Smooth muscle cell (in vitro differentiated cells): ENCODE results near the gene FSHR. TPM values are rescaled to one million over a fixed set of nuclear protein-coding genes. Genes with fewer than 3 reads are reported as not detected.

Experiments
- DNase-seq: peaks from one replicate; lab custom pipeline; 2025; ENCODE audit not compliant: unreplicated experiment; lab: John Stamatoyannopoulos, UW
- H2AFZ ChIP-seq: fragments of 200-600 bp; sonication (generic); 2 replicates; pipeline ENCODE4 v1.6.0; 2016; ENCODE audit warnings: antibody characterized with exemption, low read depth, mild to moderate bottlenecking
- H3F3A ChIP-seq: fragments of 200-600 bp; sonication (generic); 2 replicates; pipeline ENCODE4 v1.6.0; 2017; ENCODE audit warnings: antibody characterized with exemption, low read depth
- H3K27ac ChIP-seq: fragments of 200-600 bp; sonication (generic); 2 replicates; pipeline ENCODE4 v1.5.1; 2016; ENCODE audit warnings: low read depth, mild to moderate bottlenecking
- H3K27me3 ChIP-seq: fragments of 200-600 bp; sonication (generic); 2 replicates; pipeline ENCODE4 v1.6.1; 2016; ENCODE audit warnings: low read depth, mild to moderate bottlenecking
- H3K36me3 ChIP-seq: fragments of 200-600 bp; sonication (generic); 2 replicates; pipeline ENCODE4 v1.5.1; 2016; ENCODE audit warnings: low read depth
- H3K4me1 ChIP-seq: fragments of 200-600 bp; sonication (generic); 2 replicates; pipeline ENCODE4 v1.5.1; 2016; ENCODE audit warnings: low read depth
- H3K4me2 ChIP-seq: fragments of 200-600 bp; sonication (generic); 2 replicates; pipeline ENCODE4 v1.6.0; 2016; ENCODE audit warnings: mild to moderate bottlenecking
- H3K4me3 ChIP-seq: fragments of 200-600 bp; sonication (generic); 2 replicates; pipeline ENCODE4 v1.5.1; 2016; ENCODE audit warnings: mild to moderate bottlenecking
- H3K79me2 ChIP-seq: fragments of 200-600 bp; sonication (generic); 2 replicates; pipeline ENCODE4 v1.6.0; 2016; ENCODE audit warnings: low read depth, mild to moderate bottlenecking
- H3K9ac ChIP-seq: fragments of 200-600 bp; sonication (generic); 2 replicates; pipeline ENCODE4 v1.6.0; 2016; ENCODE audit warnings: low read depth
- H3K9me3 ChIP-seq: fragments of 200-600 bp; sonication (generic); replicated peaks from 2 replicates; pipeline ENCODE4 v1.5.1; 2016; ENCODE audit warnings: low read depth
- H4K20me1 ChIP-seq: fragments of 200-600 bp; sonication (generic); 2 replicates; pipeline ENCODE4 v1.6.0; 2016; ENCODE audit warnings: low read depth
- CTCF ChIP-seq: fragments of 200-600 bp; sonication (generic); IDR thresholded peaks from 2 replicates; pipeline ENCODE4 v1.5.1; 2017; ENCODE audit warnings: borderline replicate concordance, mild to moderate bottlenecking, antibody characterized with exemption; ENCODE audit not compliant: insufficient read depth, poor library complexity, severe bottlenecking
- WGBS: methylation state at CpG from one replicate; pipeline ENCODE4 v1.1.7; 2016; ENCODE audit warnings: low lambda C conversion rate; 5-methylcytosine and 5-hydroxymethylcytosine counted together
- polyA plus RNA-seq: library from polyadenylated mRNA; unstranded; fragments of >200 nt; fragmentation: Nextera tagmentation; extraction: Ambion mirVana; gene quantifications from 2 replicates; pipeline ENCODE4 v1.2.1, GENCODE V29; 2016
- total RNA-seq: library from RNA; depleted of rRNA; stranded (reverse); fragments of >200 nt; gene quantifications from 2 replicates; pipeline ENCODE4 v1.2.3, GENCODE V29; 2014

The FSHR gene
- total and polyA plus RNA-seq, 2 experiments from 2014 or later: not detected

- 47% methylated on average over 1 of the region's 1 CpG for WGBS
- no peaks in the 10 kb centered on the region for H3F3A ChIP-seq
- H3K27me3 ChIP-seq: no peaks in the 10 kb centered on the region
- no peak overlapping the region for H3K9ac ChIP-seq
- no peaks in the 10 kb centered on the region for H4K20me1 ChIP-seq
- no peak for TF ChIP-seq CTCF
- no peak overlapping the region for H2AFZ ChIP-seq
- no peak overlapping the region for H3K4me3 ChIP-seq
- no peaks in the 10 kb centered on the region for H3K4me1 ChIP-seq
- no peaks in the 10 kb centered on the region for H3K36me3 ChIP-seq
- no peaks in the 10 kb centered on the region for H3K9me3 ChIP-seq
- no peak overlapping the region for H3K27ac ChIP-seq
- H3K4me2 ChIP-seq: no peak overlapping the region
- DNase-seq: no peak
- no peaks in the 10 kb centered on the region for H3K79me2 ChIP-seq
Observed at GRCh38 chr2:49032126-49032525, 122.2 kb downstream of the FSHR start.

- Histone ChIP-seq H3K4me2 (no peak overlapping the region), H3K27ac (no peak overlapping the region), H3K36me3 (no peaks in the 10 kb centered on the region), H3F3A (no peaks in the 10 kb centered on the region), H2AFZ (no peak overlapping the region), H3K9ac (no peak overlapping the region), H3K4me1 (no peaks in the 10 kb centered on the region), H3K4me3 (no peak overlapping the region), H3K9me3 (no peaks in the 10 kb centered on the region), H3K79me2 (no peaks in the 10 kb centered on the region), H3K27me3 (no peaks in the 10 kb centered on the region), H4K20me1 (no peaks in the 10 kb centered on the region)
- TF ChIP-seq CTCF: no peak
- 75% methylated on average over 1 of the region's 1 CpG for WGBS
- DNase-seq: no peak
Observed at GRCh38 chr2:49029406-49029805, 124.9 kb downstream of the FSHR start.

DNA sequence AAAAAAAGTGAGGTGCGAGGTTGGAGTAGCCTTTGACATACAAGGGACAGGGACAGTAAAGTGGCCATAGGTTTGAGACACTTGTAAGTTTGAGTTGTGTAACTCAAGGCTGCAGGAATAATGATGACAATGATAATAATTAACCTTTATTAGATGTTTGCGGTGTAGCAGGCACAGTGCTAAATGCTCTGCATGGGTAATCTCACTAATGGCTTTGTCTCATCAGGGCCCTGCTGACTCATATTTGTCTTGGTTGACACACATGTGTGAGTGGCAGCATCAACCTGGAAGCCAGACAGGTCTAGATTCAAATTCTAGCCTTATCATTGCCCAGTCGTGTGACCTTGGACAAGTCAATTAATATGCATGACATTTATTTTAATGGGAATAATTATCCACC is 126.2 kb downstream of the FSHR start:
- Histone ChIP-seq H3K27me3 (no peaks in the 10 kb centered on the region), H3K4me1 (no peaks in the 10 kb centered on the region), H3K4me2 (no peak overlapping the region), H3K9me3 (no peaks in the 10 kb centered on the region), H3K36me3 (no peaks in the 10 kb centered on the region), H3K9ac (no peak overlapping the region), H3K27ac (no peak overlapping the region), H3F3A (no peaks in the 10 kb centered on the region), H3K79me2 (no peaks in the 10 kb centered on the region), H4K20me1 (no peaks in the 10 kb centered on the region), H3K4me3 (no peak overlapping the region), H2AFZ (no peak overlapping the region)
- no peak for TF ChIP-seq CTCF
- 87% methylated on average over 3 of the region's 3 CpGs for WGBS
- no peak for DNase-seq

GRCh38 chr2:49026706-49027105 is 127.6 kb downstream of the FSHR start:
- Histone ChIP-seq H3K9me3 (no peaks in the 10 kb centered on the region), H4K20me1 (no peaks in the 10 kb centered on the region), H3K4me3 (no peak overlapping the region), H2AFZ (no peak overlapping the region), H3K36me3 (no peaks in the 10 kb centered on the region), H3K4me1 (no peaks in the 10 kb centered on the region), H3K4me2 (no peak overlapping the region), H3K79me2 (no peaks in the 10 kb centered on the region), H3K9ac (no peak overlapping the region), H3K27ac (no peak overlapping the region), H3K27me3 (no peaks in the 10 kb centered on the region), H3F3A (no peaks in the 10 kb centered on the region)
- no peak for DNase-seq
- no peak for TF ChIP-seq CTCF
- WGBS: 93% methylated on average over 4 of the region's 4 CpGs
